ENCODE data around the gene DAAM1.

DNA sequence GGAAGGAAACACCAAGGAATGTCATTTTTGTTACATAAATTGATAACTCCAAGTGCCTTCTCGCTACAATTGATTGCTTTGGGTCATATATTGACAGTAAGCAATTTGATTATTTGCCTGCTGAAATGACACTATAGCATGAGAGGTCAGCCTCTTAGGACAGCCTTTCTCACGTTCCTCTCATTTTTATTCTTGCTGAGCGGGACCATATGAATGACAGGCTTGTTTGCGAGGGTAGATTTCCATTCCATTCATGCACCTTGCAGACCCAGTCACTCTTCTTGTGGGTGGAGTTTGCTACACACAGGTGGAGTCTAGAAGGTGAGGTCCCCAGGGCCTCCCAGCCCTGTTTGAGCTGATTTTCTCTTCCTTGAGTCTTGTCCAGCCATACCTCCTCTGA lies 27.3 kb downstream of the DAAM1 start:
- TF ChIP-seq, protein P1, sequence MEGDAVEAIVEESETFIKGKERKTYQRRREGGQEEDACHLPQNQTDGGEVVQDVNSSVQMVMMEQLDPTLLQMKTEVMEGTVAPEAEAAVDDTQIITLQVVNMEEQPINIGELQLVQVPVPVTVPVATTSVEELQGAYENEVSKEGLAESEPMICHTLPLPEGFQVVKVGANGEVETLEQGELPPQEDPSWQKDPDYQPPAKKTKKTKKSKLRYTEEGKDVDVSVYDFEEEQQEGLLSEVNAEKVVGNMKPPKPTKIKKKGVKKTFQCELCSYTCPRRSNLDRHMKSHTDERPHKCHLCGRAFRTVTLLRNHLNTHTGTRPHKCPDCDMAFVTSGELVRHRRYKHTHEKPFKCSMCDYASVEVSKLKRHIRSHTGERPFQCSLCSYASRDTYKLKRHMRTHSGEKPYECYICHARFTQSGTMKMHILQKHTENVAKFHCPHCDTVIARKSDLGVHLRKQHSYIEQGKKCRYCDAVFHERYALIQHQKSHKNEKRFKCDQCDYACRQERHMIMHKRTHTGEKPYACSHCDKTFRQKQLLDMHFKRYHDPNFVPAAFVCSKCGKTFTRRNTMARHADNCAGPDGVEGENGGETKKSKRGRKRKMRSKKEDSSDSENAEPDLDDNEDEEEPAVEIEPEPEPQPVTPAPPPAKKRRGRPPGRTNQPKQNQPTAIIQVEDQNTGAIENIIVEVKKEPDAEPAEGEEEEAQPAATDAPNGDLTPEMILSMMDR (IDR thresholded peaks at IDR 0.05; ENCODE audit: insufficient read depth, low read depth, low read length), result no peak
- TF ChIP-seq EZH2 (IDR thresholded peaks at IDR 0.05; ENCODE audit: insufficient read depth, low read length), result no peak

Measured in astrocyte (in vitro differentiated cells and primary cell).